Kidney capillary endothelial cell (primary cell): ENCODE results near the gene THAP5.
"Not testable (repeated sequence)": the region's sequence is repeated elsewhere in the genome, so short reads cannot be mapped to it uniquely, and the experiment has no call there.

Source experiments
- DNase-seq: peaks from one replicate; pipeline ENCODE4 v3.0.0-alpha.2; 2018; ENCODE audit warnings: low spot score

Gene THAP5

DNA sequence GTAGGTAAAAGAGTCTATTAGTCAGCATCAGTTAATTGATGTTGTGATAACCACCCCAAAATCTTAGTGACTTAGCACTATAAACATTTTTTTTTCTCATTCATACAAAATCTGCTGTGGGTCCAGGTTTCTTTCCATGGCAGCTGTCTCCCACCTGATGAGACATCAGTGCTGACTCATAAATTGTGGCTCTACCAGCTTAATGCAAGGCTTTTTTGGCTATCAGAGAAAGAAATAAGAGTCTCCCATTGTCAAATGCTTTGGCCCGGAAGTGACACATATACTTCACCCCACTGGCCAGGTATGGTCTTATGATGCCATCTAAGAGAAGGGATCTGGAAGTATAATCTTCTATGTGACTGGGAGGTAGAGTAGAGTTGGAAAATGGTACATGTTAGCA lies 14.7 kb upstream of the THAP5 start:
- DNase-seq: no peak

DNA sequence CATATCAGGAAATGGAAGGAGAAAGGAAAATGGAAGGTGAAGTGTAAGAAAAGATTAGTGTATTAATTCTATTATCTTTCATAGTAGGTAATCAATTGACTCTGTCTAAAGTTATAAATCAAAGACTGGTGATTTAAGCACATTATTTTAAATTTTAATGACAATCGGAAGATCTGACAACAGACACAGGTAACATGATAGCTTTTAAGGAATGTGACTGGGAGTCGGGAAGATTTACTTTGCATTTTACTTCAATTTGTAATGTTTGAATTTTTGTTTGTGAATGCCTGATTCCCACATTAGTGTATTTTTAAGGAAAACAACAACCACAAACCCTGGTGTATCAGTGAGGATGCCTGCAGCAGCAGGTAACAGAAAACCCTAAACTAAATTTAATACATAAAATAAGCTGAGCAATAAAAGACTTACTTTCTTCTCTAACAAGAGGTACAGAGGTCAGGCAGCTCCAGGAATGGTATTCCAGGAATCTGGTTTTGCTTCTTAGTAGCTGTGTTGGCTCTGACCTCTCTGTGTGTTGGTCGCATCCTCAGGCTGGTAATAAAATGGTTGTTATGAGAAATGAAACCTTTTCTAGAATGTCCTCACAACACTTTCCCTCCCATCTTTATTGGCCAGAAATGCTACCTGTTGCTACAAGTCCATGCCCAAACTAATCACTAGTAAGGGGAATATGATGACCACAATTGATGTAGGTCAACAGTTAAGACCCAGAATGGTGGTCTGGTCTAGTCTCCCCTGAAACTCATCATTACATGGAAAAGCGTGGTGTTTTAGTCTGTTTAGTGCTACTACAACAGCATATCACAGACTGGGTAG lies 12.4 kb upstream of the THAP5 start:
- DNase-seq: no peak

DNA sequence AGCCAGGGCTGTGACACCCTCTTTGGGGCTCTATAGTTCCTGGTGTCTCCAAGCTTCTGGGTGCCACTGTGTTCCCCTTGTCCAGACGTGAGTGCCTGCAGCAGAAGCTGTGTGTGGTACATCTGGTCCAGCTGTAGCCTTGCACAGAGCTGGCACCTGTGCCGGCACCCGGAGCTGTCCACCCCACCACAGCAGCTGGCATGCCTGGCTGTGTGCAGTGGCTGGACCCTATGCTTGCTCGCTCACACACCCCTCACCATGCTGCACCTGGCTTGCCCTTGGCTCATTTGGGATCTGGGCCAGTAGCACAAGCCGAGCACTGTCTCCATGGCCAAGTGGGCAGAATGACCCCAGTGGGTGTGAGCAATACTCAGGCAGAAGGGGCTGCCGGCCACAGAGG lies 10.8 kb upstream of the THAP5 start:
- no peak for DNase-seq

- no peak for DNase-seq
Observed at GRCh38 chr7:108578937-108579336, 9.4 kb upstream of the THAP5 start.

DNA sequence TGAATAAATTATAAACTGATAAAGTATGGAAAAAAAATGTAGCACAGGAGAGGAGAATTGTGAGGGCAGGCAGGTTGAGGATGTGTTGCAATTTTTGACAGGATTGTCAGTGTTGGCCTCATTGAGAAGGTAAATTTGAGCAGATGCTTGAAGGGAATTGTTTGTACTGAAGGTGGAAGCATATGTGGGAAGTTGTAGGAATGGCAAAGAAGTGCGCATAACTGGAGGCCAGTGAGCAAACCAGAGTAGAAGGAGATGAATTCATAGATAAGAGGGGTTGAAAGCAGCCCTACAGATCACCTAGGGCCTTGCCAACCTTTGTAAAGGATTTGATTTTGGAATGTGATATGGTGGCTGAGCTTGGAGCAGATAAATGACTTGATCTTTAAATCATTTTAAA lies 6.6 kb upstream of the THAP5 start:
- no peak for DNase-seq

DNA sequence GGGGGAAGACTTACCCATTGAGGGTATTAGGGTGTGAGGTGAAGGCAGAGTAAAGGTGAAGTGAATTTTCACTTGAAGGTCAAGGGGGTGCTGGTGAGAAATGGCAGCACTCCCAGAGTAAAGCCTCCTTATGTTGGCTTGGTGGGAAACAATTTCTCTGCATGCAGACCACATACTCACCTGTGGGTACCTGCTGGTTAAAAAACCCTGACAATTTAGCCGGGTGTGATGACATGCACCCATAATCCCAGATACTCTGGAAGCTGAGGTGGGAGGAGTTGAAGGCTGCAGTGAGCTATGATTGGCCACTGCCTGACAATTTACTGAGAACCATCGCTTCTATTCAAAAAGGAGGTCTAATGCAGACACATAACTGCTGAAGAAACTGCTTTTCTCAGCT lies 5.7 kb upstream of the THAP5 start:
- no peak for DNase-seq

DNA sequence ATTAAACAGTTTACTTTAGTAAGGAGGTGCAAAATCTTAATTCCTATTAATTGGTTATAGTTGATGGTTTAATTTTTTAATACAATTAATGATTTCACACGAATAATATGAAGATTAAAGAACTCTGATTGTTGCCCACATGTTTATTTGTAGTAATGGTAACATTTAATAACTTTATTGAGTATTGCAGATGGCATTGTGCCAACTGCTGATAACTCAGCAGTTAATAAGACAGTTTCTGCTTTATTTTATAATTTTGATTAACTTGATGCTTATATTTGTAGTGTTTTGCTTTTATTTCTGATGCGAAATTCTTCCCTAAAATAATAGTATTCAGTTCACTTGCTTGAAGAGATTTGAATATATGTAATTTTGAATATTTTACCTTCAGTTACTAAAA lies 3.0 kb upstream of the THAP5 start:
- DNase-seq: no peak

DNA sequence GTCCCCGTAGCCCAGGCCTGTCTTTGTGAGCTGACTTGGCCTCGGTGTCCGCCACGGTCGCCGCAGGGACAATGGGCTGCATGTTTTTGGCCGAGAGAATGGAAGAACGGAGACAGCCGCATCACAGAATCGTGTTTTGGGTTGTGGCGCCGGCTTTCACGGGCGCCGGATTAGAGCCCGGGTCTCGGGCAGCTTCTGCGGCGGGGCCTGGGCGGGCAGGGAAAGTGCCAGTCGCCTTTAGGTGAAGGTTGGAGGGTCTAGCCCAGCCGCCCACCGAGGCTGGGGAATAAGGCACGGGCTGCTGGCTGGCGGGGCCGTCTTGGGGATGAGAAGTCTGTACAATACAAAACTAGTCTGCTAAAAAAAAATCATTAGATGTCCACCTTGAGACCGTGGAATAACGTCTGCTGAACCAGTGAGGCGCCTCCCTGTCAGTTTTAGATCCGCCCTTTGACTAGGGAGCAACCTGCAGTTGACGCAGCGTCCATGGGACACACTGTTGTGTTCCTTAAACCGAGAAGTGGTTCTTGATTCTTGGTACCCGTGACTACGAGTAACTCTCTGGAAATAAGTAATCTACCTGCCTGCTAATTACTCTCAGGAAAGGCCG lies 745 bp upstream of the THAP5 start:
- peak; percentile 26 for DNase-seq

DNA sequence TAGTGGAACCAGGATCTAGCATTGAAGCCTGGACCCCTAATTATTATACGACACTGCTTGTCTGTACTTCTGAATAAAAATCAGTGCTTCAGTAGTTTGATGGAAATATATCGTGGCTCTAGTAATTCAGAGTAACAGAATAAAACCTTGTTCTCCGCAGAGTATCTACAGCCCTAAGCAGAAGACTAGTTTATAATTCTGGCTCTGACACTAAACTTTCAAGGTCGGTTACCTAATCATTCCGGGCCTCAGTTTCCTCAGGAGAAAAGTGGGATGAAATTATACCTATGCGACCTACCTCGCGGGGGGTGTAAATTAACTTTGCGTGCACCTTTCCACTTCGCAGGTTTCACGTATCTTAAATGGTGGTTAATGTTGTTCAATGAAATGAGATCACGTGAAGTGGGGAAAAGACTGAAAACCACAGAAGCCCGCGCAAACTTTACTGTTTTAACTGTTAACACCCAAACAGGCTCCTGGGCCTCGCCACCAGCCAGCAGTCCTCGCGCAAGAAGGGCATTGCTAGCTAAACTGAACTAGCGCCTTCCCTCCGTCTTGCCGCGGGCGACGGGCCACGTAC lies 615 bp downstream of the THAP5 start:
- no peak for DNase-seq

- DNase-seq: no peak
Observed at GRCh38 chr7:108565987-108566386, 3.5 kb downstream of the THAP5 start.

GRCh38 chr7:108561047-108561619 lies 8.4 kb downstream of the THAP5 start:
- DNase-seq: no peak

- no peak for DNase-seq
Observed at GRCh38 chr7:108559253-108559652, 10.3 kb downstream of the THAP5 start.

GRCh38 chr7:108557617-108558016 lies 11.9 kb downstream of the THAP5 start:
- DNase-seq: no peak

DNA sequence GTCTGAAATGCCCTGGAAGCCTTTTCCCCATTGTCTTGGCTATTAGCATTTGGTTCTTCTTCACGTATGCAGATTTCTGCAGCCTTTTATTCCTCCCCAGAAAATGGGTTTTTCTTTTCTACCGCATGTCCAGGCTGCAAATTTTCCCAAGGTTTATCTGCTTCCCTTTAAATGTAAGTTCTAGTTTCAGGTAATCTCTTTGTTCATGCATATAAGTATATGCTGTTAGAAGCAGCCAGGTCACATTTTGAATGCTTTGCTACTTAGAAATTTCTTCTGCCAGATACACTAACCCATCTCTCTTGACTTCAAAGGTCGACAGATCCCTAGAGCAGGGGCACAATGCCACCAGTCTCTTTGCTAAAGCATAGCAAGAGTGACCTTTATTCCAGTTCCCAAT lies 12.3 kb downstream of the THAP5 start:
- no peak for DNase-seq

DNA sequence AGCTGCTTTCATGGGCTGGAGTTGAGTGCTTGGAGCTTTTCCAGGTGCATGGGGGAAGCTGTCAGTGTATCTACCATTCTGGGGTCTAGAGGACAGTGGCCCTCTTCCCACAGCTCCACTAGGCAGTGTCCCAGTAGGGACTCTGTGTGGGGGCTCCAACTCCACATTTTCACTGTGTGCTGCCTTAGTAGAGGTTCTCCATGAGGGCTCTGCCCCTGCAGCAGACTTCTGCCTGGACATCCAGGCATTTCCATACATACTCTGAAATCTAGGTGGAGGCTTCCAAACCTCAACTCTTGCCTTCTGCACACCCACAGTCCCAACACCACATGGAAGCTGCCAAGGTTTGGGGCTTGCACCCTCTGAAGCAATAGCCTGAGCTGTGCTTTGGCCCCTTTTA lies 12.8 kb downstream of the THAP5 start:
- DNase-seq: not testable (repeated sequence)

- DNase-seq: not testable (repeated sequence)
Observed at GRCh38 chr7:108548141-108548896, 21.2 kb downstream of the THAP5 start.

DNA sequence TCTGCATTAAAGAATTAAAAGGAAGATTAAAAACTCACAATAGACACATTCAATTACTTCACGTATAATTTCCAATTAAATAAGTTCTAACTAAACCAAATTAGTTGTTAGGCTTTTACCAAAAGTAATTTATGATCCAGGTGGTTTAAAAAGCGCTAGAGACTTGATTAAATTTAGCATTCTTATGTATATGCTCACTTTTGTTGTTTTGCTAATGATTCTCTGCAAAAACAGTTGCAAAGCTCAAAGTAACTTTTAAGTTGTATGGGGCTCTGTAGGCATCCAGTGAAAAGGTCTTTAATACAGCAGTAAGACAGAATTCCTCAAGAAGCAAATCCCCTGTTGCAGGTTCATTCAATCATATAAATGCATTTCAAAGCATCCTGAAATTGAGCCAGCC lies 28.0 kb downstream of the THAP5 start:
- no peak for DNase-seq

DNA sequence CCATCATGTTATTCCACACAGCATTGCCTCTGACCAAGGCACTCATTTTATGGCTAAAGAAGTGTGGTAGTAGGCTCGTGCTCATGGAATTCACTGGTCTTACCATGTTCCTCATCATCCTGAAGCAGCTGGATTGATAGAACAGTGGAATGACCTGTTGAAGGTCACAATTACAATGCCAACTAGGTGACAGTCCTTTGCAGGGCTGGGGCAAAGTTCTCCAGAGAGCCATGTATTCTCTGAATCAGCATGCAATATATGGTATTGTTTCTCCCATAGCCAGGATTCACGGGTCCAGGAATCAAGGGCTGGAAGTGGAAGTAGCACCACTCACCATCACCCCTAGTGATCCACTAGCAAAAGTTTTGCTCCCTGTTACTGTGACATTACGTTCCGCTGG lies 30.8 kb downstream of the THAP5 start:
- not testable (repeated sequence) for DNase-seq

DNA sequence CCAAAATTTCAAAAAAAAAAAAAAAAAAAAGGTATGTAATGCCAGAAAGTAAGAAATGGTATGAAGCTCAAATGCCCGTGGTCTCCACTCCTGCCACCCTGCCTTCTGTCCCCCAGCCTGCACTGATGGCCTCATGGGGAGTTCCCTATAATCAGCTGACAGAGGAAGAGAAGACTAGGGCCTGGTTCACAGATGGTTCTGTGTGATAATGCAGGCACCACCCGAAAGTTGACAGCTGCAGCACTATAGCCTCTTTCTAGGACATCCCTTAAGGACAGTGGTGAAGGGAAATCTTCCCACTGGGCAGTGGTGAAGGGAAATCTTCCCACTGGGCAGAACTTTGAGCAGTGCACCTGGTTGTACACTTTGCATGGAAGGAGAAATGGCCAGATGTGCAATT lies 31.3 kb downstream of the THAP5 start:
- DNase-seq: not testable (repeated sequence)

DNA sequence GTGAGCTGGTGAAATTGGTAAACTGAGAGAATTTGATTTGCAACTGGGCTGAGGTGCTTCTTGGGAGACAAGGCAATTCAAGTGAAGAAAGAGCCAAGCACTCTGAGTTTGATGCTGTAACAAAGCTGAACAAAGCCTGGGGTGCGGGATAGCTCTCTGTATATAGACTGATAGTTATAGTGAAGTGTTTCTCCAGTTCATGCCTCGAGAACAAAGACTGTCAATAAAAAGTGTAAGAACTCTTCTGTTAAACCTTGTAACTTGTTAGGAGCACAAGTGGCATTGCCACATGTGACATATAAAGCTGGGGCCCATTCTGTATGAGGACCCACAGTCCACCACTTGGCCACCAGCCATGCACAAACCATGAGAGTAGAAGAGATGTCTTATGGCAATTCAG lies 32.3 kb downstream of the THAP5 start:
- DNase-seq: no peak

DNA sequence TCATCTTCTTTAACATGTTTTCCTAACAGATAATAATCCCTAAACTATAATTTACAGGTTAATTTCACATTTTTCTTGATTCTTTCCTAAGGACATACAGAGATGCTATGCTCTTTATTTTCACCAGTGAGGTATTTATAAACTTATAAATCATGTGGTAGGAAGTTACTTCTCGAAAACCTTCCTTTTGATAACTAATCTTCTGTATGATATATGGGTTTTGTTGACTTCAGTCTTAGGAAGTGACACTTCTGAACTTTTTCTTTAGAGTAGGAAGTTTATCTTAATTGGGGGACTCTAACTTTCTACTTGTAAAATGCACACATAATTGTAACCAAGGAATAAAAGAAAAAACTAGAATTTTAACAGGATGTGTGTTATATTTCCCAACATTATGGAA lies 33.8 kb downstream of the THAP5 start:
- no peak for DNase-seq

- DNase-seq: no peak
Observed at GRCh38 chr7:108535257-108535656, 34.2 kb downstream of the THAP5 start.
